ENCODE data around the gene TBCD.
"Not testable (repeated sequence)": the region's sequence is repeated elsewhere in the genome, so short reads cannot be mapped to it uniquely, and the experiment has no call there.

The TBCD gene

GRCh38 chr17:82942166-82943130 lies 190.6 kb downstream of the TBCD start:
- DNase-seq: no peak

- DNase-seq: no peak
Observed at GRCh38 chr17:82943339-82943738, 191.5 kb downstream of the TBCD start.

- no peak for DNase-seq
Observed at GRCh38 chr17:82943751-82944150, 191.9 kb downstream of the TBCD start.

GRCh38 chr17:82944990-82945389 lies 193.1 kb downstream of the TBCD start:
- DNase-seq: no peak

- DNase-seq: no peak
Observed at GRCh38 chr17:82946081-82946480, 194.2 kb downstream of the TBCD start.

- no peak for DNase-seq
Observed at GRCh38 chr17:82947051-82947991, 195.5 kb downstream of the TBCD start.

- no peak for DNase-seq
Observed at GRCh38 chr17:82948081-82948511, 196.2 kb downstream of the TBCD start.

GRCh38 chr17:82948957-82949356 lies 197.1 kb downstream of the TBCD start:
- DNase-seq: no peak

GRCh38 chr17:82949361-82949760 lies 197.5 kb downstream of the TBCD start:
- DNase-seq: no peak

- no peak for DNase-seq
Observed at GRCh38 chr17:82949984-82950383, 198.1 kb downstream of the TBCD start.

GRCh38 chr17:82950525-82951102 lies 198.7 kb downstream of the TBCD start:
- DNase-seq: no peak

- no peak for DNase-seq
Observed at GRCh38 chr17:82952019-82952418, 200.2 kb downstream of the TBCD start.

- DNase-seq: not testable (repeated sequence)
Observed at GRCh38 chr17:82955106-82955505, 203.2 kb downstream of the TBCD start.

- DNase-seq: not testable (repeated sequence)
Observed at GRCh38 chr17:82955627-82956026, 203.8 kb downstream of the TBCD start.

GRCh38 chr17:82956146-82956725 lies 204.4 kb downstream of the TBCD start:
- DNase-seq: no peak

GRCh38 chr17:82956726-82957468 lies 205.0 kb downstream of the TBCD start:
- no peak for DNase-seq

GRCh38 chr17:82957469-82957795 lies 205.6 kb downstream of the TBCD start:
- DNase-seq: no peak

GRCh38 chr17:82957961-82958561 lies 206.2 kb downstream of the TBCD start:
- DNase-seq: no peak

- DNase-seq: no peak
Observed at GRCh38 chr17:82959242-82959930, 207.5 kb downstream of the TBCD start.

GRCh38 chr17:82959990-82960418 lies 208.1 kb downstream of the TBCD start:
- DNase-seq: no peak
